Gastrocnemius medialis (tissue), 4 donors: ENCODE results near the gene EIPR1. TPM values are rescaled to one million over a fixed set of nuclear protein-coding genes. Genes with fewer than 3 reads are reported as not detected.
A peak's percentile ranks its signal among the peaks of the same experiment; 100 is the strongest.

Source experiments
- ATAC-seq, 2 donors: fragments of 150-250 bp; one replicate each; pipeline ENCODE4 v1.9.1; 2016
- DNase-seq, 2 donors: peaks; one replicate each; pipeline ENCODE4 v3.0.0-alpha.2; 2019
- H3K27ac ChIP-seq, 4 donors: fragments of 200-600 bp; sonication (generic); 1 replicate in 1 of 4; 2 replicates in 3 of 4; pipeline ENCODE4 v1.5.1; 2016 to 2018; ENCODE audit warnings: mild to moderate bottlenecking in 2 of 4, moderate library complexity in 1 of 4
- H3K27me3 ChIP-seq, 3 donors: fragments of 200-600 bp; sonication (generic) in 2 of 3; 1 replicate in 1 of 3; 2 replicates in 2 of 3; pipeline versions ENCODE4 v1.5.1 to v1.6.0; 2016 to 2019; ENCODE audit warnings: mild to moderate bottlenecking in 1 of 3, moderate library complexity in 1 of 3
- H3K36me3 ChIP-seq, 2 donors: fragments of 200-600 bp; sonication (generic) in 1 of 2; one replicate each; pipeline ENCODE4 v1.5.1; 2017 to 2018
- H3K4me1 ChIP-seq, 2 donors: fragments of 200-600 bp; sonication (generic) in 1 of 2; one replicate each; pipeline ENCODE4 v1.5.1; 2016 to 2017; ENCODE audit warnings: mild to moderate bottlenecking in 2 of 2
- H3K4me3 ChIP-seq, 4 donors: fragments of 200-600 bp; sonication (generic) in 3 of 4; 1 replicate in 1 of 4; 2 replicates in 3 of 4; pipeline ENCODE4 v1.5.1; 2016 to 2019; ENCODE audit warnings: mild to moderate bottlenecking in 2 of 4
- H3K9me3 ChIP-seq, 3 donors: fragments of 200-600 bp; sonication (generic) in 2 of 3; 1 replicate in 1 of 3; 2 replicates in 2 of 3; pipeline ENCODE4 v1.5.1; 2016 to 2019
- CTCF ChIP-seq, 5 experiments: fragments of 450-650 bp in 3 of 5; fragments of 200-600 bp in 2 of 5; sonication (generic) in 2 of 5; IDR thresholded peaks in 4 of 5; conservative IDR thresholded peaks in 1 of 5; 1 replicate in 4 of 5; 2 replicates in 1 of 5; pipeline ENCODE4 v1.5.1; 2016 to 2019; ENCODE audit warnings: antibody characterized with exemption in 5 of 5, mild to moderate bottlenecking in 3 of 5, moderate library complexity in 3 of 5
- POLR2A ChIP-seq, 2 donors: fragments of 450-650 bp; IDR thresholded peaks; one replicate each; pipeline ENCODE4 v1.6.1; 2017; ENCODE audit warnings: antibody characterized with exemption in 2 of 2, mild to moderate bottlenecking in 2 of 2, moderate library complexity in 2 of 2
- in situ Hi-C, 4 donors: fragments of 200-750 bp; cut with MboI; loops; one replicate each; pipeline versions ENCODE4 v1.15.0 to v1.8.0; 2017; ENCODE audit warnings: low sequenced_read_pairs in 4 of 4
- intact Hi-C: fragments of 100-400 bp; cut with DNase I; formaldehyde crosslinking; loops from one replicate; pipeline ENCODE4 v1.15.1; 2023; ENCODE audit warnings: low total_unique reads
- total RNA-seq, 4 donors: library from RNA; depleted of rRNA; stranded (reverse); fragments of >200 nt; gene quantifications; one replicate each; pipeline versions ENCODE4 v1.1.0 to v1.2.3, GENCODE V29; 2016

Gene EIPR1
- total RNA-seq, result 10 to 100 TPM; 23.2 to 30.5 (median 24.4) TPM

- H3K27ac ChIP-seq, result peak within 1 kb of the TSS; percentile 86 to 93 (median 91)
- TF ChIP-seq POLR2A (IDR thresholded peaks at IDR 0.05), result peak; percentile 65 to 76
- TF ChIP-seq CTCF (IDR thresholded peaks at IDR 0.05 in 4 of 5, conservative IDR thresholded peaks at IDR 0.05 in 1 of 5), result peak in 3 of 5 experiments; percentile 26 to 32 (median 28)
- ATAC-seq (peak; percentile 91 to 93), DNase-seq (peak; percentile 95 to 97)
- H3K27me3 ChIP-seq, result no peaks in the 10 kb centered on the region
- H3K4me1 ChIP-seq, result peaks cover 29 to 36% of the 10 kb centered on the region in 2 donors
- peak within 1 kb of the TSS; percentile 83 to 91 (median 84) for H3K4me3 ChIP-seq
- no peaks in the 10 kb centered on the region for H3K36me3 ChIP-seq
- intact Hi-C loops (loop anchor here (1.0 to 5.0 kb wide), 2 partner anchors 94 to 180 kb away; partner anchors contain the start of gene RNASEH1), in situ Hi-C loops (loop anchor here in 2 of 4 donors (25.0 kb wide), 1 partner anchor 184 kb away; the partner anchor contains the start of gene RNASEH1 (in 2 of the 2))
- H3K9me3 ChIP-seq, result no peaks in the 10 kb centered on the region
Observed at GRCh38 chr2:3377612-3378432, at the start of gene EIPR1. EIPR1 (minus strand) TSS chr2:3377818; CDS start chr2:3377689, 129 bp downstream.

- intact Hi-C loops, result no loop called here
- H3K36me3 ChIP-seq, result peaks cover 0 to 43% of the 10 kb centered on the region in 2 donors
- in situ Hi-C loops, result no loop called here
Observed at GRCh38 chr2:3427272-3427671, 49.7 kb upstream of the EIPR1 start.

GRCh38 chr2:3426615-3427014 is 49.0 kb upstream of the EIPR1 start:
- DNase-seq, result no peak
- Histone ChIP-seq H3K9me3 (no peaks in the 10 kb centered on the region), H3K27ac (no peak overlapping the region), H3K4me1 (no peaks in the 10 kb centered on the region), H3K36me3 (peaks cover 0 to 45% of the 10 kb centered on the region in 2 donors), H3K4me3 (no peak overlapping the region), H3K27me3 (no peaks in the 10 kb centered on the region)
- ATAC-seq, result no peak
- in situ Hi-C loops (no loop called here), intact Hi-C loops (no loop called here)
- TF ChIP-seq CTCF (IDR thresholded peaks at IDR 0.05 in 4 of 5, conservative IDR thresholded peaks at IDR 0.05 in 1 of 5) (no peak), POLR2A (IDR thresholded peaks at IDR 0.05) (no peak)

More at GRCh38 chr2:3427272-3427671, 49.7 kb upstream of the EIPR1 start:
- H3K27ac ChIP-seq, result no peak overlapping the region
- H3K4me1 ChIP-seq, result no peaks in the 10 kb centered on the region
- no peak for TF ChIP-seq CTCF (IDR thresholded peaks at IDR 0.05 in 4 of 5, conservative IDR thresholded peaks at IDR 0.05 in 1 of 5)
- no peak for TF ChIP-seq POLR2A (IDR thresholded peaks at IDR 0.05)
- H3K4me3 ChIP-seq, result no peak overlapping the region
- ATAC-seq, result no peak
- no peak for DNase-seq
- no peaks in the 10 kb centered on the region for H3K27me3 ChIP-seq
- no peaks in the 10 kb centered on the region for H3K9me3 ChIP-seq

GRCh38 chr2:3424171-3424795 is 46.7 kb upstream of the EIPR1 start:
- Histone ChIP-seq H3K4me1 (no peaks in the 10 kb centered on the region), H3K27me3 (no peaks in the 10 kb centered on the region), H3K27ac (no peak overlapping the region), H3K9me3 (no peaks in the 10 kb centered on the region), H3K4me3 (no peak overlapping the region), H3K36me3 (peaks cover 0 to 44% of the 10 kb centered on the region in 2 donors)
- intact Hi-C loops (loop anchor here (1.0 to 2.0 kb wide), 2 partner anchors 38 to 227 kb away; no protein-coding TSS in a partner anchor), in situ Hi-C loops (loop anchor here in 1 of 4 donors (5.0 kb wide), 2 partner anchors 38 to 223 kb away; no protein-coding TSS in a partner anchor)
- TF ChIP-seq POLR2A (IDR thresholded peaks at IDR 0.05), result no peak
- TF ChIP-seq CTCF (IDR thresholded peaks at IDR 0.05 in 4 of 5, conservative IDR thresholded peaks at IDR 0.05 in 1 of 5), result no peak
- ATAC-seq (peak in 1 of 2 donors; percentile 22), DNase-seq (no peak)
